H9 (cell line): ENCODE measurements around the gene SLC4A2. TPM values are rescaled to one million over a fixed set of nuclear protein-coding genes. Genes with fewer than 3 reads are reported as not detected.

Experiments used
- DNase-seq: peaks from one replicate; pipeline ENCODE4 v3.0.0-alpha.2; 2017
- H2AFZ ChIP-seq: one replicate; pipeline ENCODE4 v1.6.1; 2013; ENCODE audit warnings: mild to moderate bottlenecking, low read length, control low read depth, moderate library complexity
- H2AK5ac ChIP-seq: 2 replicates; pipeline ENCODE4 v1.6.1; 2013; ENCODE audit warnings: low read length, control low read depth, mixed read lengths; ENCODE audit not compliant: insufficient read length
- H2BK120ac ChIP-seq: one replicate; pipeline ENCODE4 v1.6.1; 2013; ENCODE audit warnings: low read depth, mild to moderate bottlenecking, low read length, control low read depth, inconsistent platforms; ENCODE audit not compliant: poor library complexity, severe bottlenecking
- H2BK12ac ChIP-seq: 2 replicates; pipeline ENCODE4 v1.6.1; 2013; ENCODE audit warnings: low read length, control low read depth, mixed read lengths, low read depth; ENCODE audit not compliant: insufficient read length
- H2BK15ac ChIP-seq: 2 replicates; pipeline ENCODE4 v1.6.1; 2013; ENCODE audit warnings: low read depth, low read length, control low read depth
- H2BK20ac ChIP-seq: one replicate; pipeline ENCODE4 v1.6.1; 2013; ENCODE audit warnings: low read depth, mild to moderate bottlenecking, low read length, control low read depth, inconsistent platforms; ENCODE audit not compliant: poor library complexity, severe bottlenecking
- H2BK5ac ChIP-seq: 2 replicates; pipeline ENCODE4 v1.6.1; 2013; ENCODE audit warnings: low read length, control low read depth, mixed read lengths; ENCODE audit not compliant: insufficient read length
- H3K14ac ChIP-seq: 2 replicates; pipeline ENCODE4 v1.6.1; 2013; ENCODE audit warnings: low read length, control low read depth; ENCODE audit not compliant: insufficient read depth
- H3K18ac ChIP-seq: 2 replicates; pipeline ENCODE4 v1.6.1; 2013; ENCODE audit warnings: low read depth, mild to moderate bottlenecking, mixed read lengths, low read length, control low read depth; ENCODE audit not compliant: insufficient read length
- H3K23ac ChIP-seq: 2 replicates; pipeline ENCODE4 v1.6.1; 2013; ENCODE audit warnings: low read length, control low read depth, mixed read lengths, low read depth; ENCODE audit not compliant: insufficient read length
- H3K23me2 ChIP-seq: 2 replicates; pipeline ENCODE4 v1.6.1; 2013; ENCODE audit warnings: low read depth, mild to moderate bottlenecking, mixed read lengths, low read length, control low read depth; ENCODE audit not compliant: insufficient read length, poor library complexity, severe bottlenecking
- H3K27ac ChIP-seq: 2 replicates; pipeline ENCODE4 v1.5.1; 2013; ENCODE audit warnings: low read length, control low read depth, mixed read lengths, low read depth; ENCODE audit not compliant: insufficient read length
- H3K27me3 ChIP-seq: 2 replicates; pipeline ENCODE4 v1.6.1; 2013; ENCODE audit warnings: low read length, control low read depth, inconsistent platforms; ENCODE audit not compliant: insufficient read depth
- H3K4ac ChIP-seq: 2 replicates; pipeline ENCODE4 v1.6.1; 2013; ENCODE audit warnings: low read depth, mild to moderate bottlenecking, control low read depth, inconsistent platforms, low read length, moderate library complexity
- H3K4me1 ChIP-seq: 2 replicates; pipeline ENCODE4 v1.6.1; 2013; ENCODE audit warnings: low read length, control low read depth, inconsistent platforms; ENCODE audit not compliant: insufficient read depth
- H3K4me2 ChIP-seq: 2 replicates; pipeline ENCODE4 v1.6.1; 2013; ENCODE audit warnings: low read length, control low read depth, mixed read lengths; ENCODE audit not compliant: insufficient read length, insufficient read depth
- H3K56ac ChIP-seq: 2 replicates; pipeline ENCODE4 v1.6.1; 2013; ENCODE audit warnings: low read depth, mild to moderate bottlenecking, mixed read lengths, low read length, control low read depth; ENCODE audit not compliant: insufficient read length
- H3K79me1 ChIP-seq: 2 replicates; pipeline ENCODE4 v1.6.1; 2013; ENCODE audit warnings: low read depth, mild to moderate bottlenecking, moderate library complexity, low read length, control low read depth, inconsistent platforms; ENCODE audit not compliant: insufficient read depth, poor library complexity, severe bottlenecking
- H3K79me2 ChIP-seq: 2 replicates; pipeline ENCODE4 v1.6.1; 2013; ENCODE audit warnings: low read length, control low read depth, inconsistent platforms; ENCODE audit not compliant: insufficient read depth
- H3K9ac ChIP-seq: 2 replicates; pipeline ENCODE4 v1.6.1; 2013; ENCODE audit warnings: low read length, control low read depth, mixed read lengths; ENCODE audit not compliant: insufficient read length; ENCODE audit errors: extremely low read depth
- H3K9me3 ChIP-seq: one replicate; pipeline ENCODE4 v1.6.1; 2013; ENCODE audit warnings: low read depth, low read length, inconsistent platforms; ENCODE audit not compliant: control insufficient read depth
- H3T11ph ChIP-seq: one replicate; pipeline ENCODE4 v1.6.1; 2013; ENCODE audit warnings: mild to moderate bottlenecking, low read length, control low read depth, inconsistent platforms
- H4K20me1 ChIP-seq: one replicate; pipeline ENCODE4 v1.6.1; 2013; ENCODE audit not compliant: control insufficient read depth, insufficient read length, insufficient read depth
- H4K5ac ChIP-seq: 2 replicates; pipeline ENCODE4 v1.6.1; 2013; ENCODE audit warnings: low read depth, mild to moderate bottlenecking, mixed read lengths, low read length, control low read depth; ENCODE audit not compliant: insufficient read length
- H4K8ac ChIP-seq: replicated peaks from 2 replicates; pipeline ENCODE4 v1.6.1; 2013; ENCODE audit warnings: low read length, control low read depth, mixed read lengths, low read depth; ENCODE audit not compliant: insufficient read length
- H4K91ac ChIP-seq: 2 replicates; pipeline ENCODE4 v1.6.1; 2013; ENCODE audit warnings: low read depth, mild to moderate bottlenecking, moderate library complexity, mixed read lengths, low read length, control low read depth; ENCODE audit not compliant: insufficient read length
- H3K27ac Mint-ChIP-seq, 3 experiments: 2 replicates in 2 of 3; 3 replicates in 1 of 3; pipeline ENCODE4 v1.8.0; 2020 to 2021; ENCODE audit warnings: mixed read lengths in 3 of 3, mild to moderate bottlenecking in 1 of 3, moderate library complexity in 1 of 3
- H3K27me3 Mint-ChIP-seq: 2 replicates; pipeline ENCODE4 v1.8.0; 2021; ENCODE audit warnings: low read depth, mild to moderate bottlenecking, moderate library complexity, mixed read lengths
- H3K36me3 Mint-ChIP-seq, 3 experiments: 2 replicates in 2 of 3; 3 replicates in 1 of 3; pipeline ENCODE4 v1.8.0; 2020 to 2021; ENCODE audit warnings: low read depth in 3 of 3, mixed read lengths in 3 of 3; ENCODE audit not compliant: insufficient read depth in 1 of 3
- H3K4me1 Mint-ChIP-seq, 2 experiments: 2 replicates each; pipeline ENCODE4 v1.8.0; 2020; ENCODE audit warnings: mixed read lengths in 2 of 2
- H3K4me3 Mint-ChIP-seq, 2 experiments: 2 replicates in 1 of 2; 3 replicates in 1 of 2; pipeline ENCODE4 v1.8.0; 2020 to 2021; ENCODE audit warnings: mild to moderate bottlenecking in 2 of 2, mixed read lengths in 2 of 2, moderate library complexity in 1 of 2
- H3K9me3 Mint-ChIP-seq, 2 experiments: 2 replicates in 1 of 2; 3 replicates in 1 of 2; pipeline ENCODE4 v1.8.0; 2020; ENCODE audit warnings: mild to moderate bottlenecking in 2 of 2, mixed read lengths in 2 of 2, moderate library complexity in 1 of 2
- CTCF ChIP-seq: fragments of 200-600 bp; sonication (generic); conservative IDR thresholded peaks from 3 replicates; pipeline ENCODE4 v1.8.0; 2021; ENCODE audit warnings: antibody characterized with exemption, mild to moderate bottlenecking
- WGBS: extraction: QIAGEN DNeasy Blood & Tissue Kit; methylation state at CpG from one replicate; pipeline ENCODE4 v1.1.7; 2013; ENCODE audit warnings: missing lambda C conversion rate, low lambda C conversion rate, mixed read lengths; ENCODE audit not compliant: insufficient read length; ENCODE audit errors: extremely low coverage; 5-methylcytosine and 5-hydroxymethylcytosine counted together
- total RNA-seq: library from RNA; stranded (reverse); gene quantifications from 2 replicates; pipeline ENCODE4 v1.2.1, GENCODE V29; 2021

The SLC4A2 gene
- total RNA-seq, 1 experiment from 2014 or later, result 136 TPM

- no peak for TF ChIP-seq CTCF
- no peak overlapping the region for H3K27ac ChIP-seq
- H4K5ac ChIP-seq, result no peak overlapping the region
- H3K79me1 ChIP-seq, result no peaks in the 10 kb centered on the region
- no peak overlapping the region for H3K4ac ChIP-seq
- no peak overlapping the region for H3K27ac Mint-ChIP-seq
- no peaks in the 10 kb centered on the region for H4K20me1 ChIP-seq
- H3K23me2 ChIP-seq, result peaks cover 1% of the 10 kb centered on the region
- H3K9me3 ChIP-seq, result no peaks in the 10 kb centered on the region
- no peak overlapping the region for H3K18ac ChIP-seq
- H3T11ph ChIP-seq, result no peak overlapping the region
- no peak overlapping the region for H3K4me2 ChIP-seq
- no peak overlapping the region for H3K4me3 Mint-ChIP-seq
- no peak overlapping the region for H4K8ac ChIP-seq
- no peak overlapping the region for H3K23ac ChIP-seq
- no peak overlapping the region for H2BK120ac ChIP-seq
- H3K9me3 Mint-ChIP-seq, result no peaks in the 10 kb centered on the region
- no peak for DNase-seq
- no peaks in the 10 kb centered on the region for H3K4me1 ChIP-seq
- no peak overlapping the region for H3K56ac ChIP-seq
- H2BK15ac ChIP-seq, result no peak overlapping the region
- H3K9ac ChIP-seq, result no peak overlapping the region
- no peaks in the 10 kb centered on the region for H3K79me2 ChIP-seq
- H2AK5ac ChIP-seq, result no peak overlapping the region
- H3K36me3 Mint-ChIP-seq, result peaks cover 0 to 8% (median 4%) of the 10 kb centered on the region in 3 experiments; a peak in 4 of 7 replicates
- no peak overlapping the region for H4K91ac ChIP-seq
- peaks cover 2 to 4% of the 10 kb centered on the region in 2 experiments for H3K4me1 Mint-ChIP-seq
- H2BK12ac ChIP-seq, result no peak overlapping the region
- no CpG with 5 or more reads among the region's 5 CpGs for WGBS
- H2BK5ac ChIP-seq, result no peak overlapping the region
- H2AFZ ChIP-seq, result no peak overlapping the region
- no peaks in the 10 kb centered on the region for H3K27me3 ChIP-seq
- no peak overlapping the region for H2BK20ac ChIP-seq
- H3K27me3 Mint-ChIP-seq, result no peaks in the 10 kb centered on the region
- no peak overlapping the region for H3K14ac ChIP-seq
Observed at GRCh38 chr7:151033864-151034249, 25.5 kb upstream of the SLC4A2 start.
